Measurements from ENCODE around the gene ADGRB2.

The ADGRB2 gene

DNA sequence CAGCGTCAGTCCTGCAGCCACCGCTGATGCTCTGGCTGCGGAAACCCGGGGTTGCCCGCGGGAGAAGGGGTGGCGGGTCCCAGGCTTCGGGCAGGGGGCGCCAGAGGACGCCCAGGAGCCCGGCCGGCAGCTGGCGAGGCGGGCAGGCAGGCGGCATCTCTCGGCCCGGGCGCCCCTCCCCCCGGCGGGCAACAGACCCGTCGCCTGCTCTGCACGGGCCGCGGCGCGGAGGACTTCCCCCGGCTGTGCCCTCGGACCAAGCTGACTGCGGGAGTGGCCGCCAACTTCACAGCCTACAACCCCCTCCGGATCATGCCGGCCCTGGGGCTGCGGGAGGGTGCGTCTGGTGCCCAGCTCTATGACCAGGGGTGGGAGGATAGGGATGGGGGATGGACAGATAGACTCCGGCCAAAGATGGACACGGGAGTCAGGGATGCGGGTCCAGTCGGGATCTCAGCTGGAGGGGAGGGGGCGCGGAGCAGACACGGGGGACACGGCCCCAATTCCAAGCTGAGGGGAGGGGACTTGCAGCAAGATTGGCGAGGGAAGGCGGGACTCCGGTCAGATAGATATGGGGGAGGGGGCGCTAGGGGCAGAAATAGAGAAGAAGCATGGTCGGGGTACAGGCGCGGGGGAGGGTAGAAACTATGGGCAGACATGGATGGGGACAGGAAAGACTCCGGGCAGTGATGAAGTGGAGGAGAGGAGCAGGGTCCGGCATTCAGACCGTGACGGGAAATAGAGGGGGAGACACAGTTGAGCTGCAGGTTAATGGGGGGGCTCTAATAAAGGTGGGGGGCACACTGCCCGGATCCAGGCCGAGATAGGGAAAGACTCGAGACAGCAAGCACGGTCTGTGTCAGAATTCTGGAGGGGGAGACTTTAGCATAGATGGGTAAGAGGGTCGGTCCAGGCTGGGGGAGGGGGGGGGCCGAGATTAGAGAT, 1.1 kb downstream of the ADGRB2 start:
- Histone ChIP-seq H3K79me2 (ENCODE audit: control insufficient read depth, insufficient read depth, low read length) (peaks cover 1% of the 10 kb centered on the region), H2AK5ac (ENCODE audit: low read length) (no peak overlapping the region), H4K8ac (ENCODE audit: low read depth, low read length) (no peak overlapping the region), H3K18ac (ENCODE audit: low read length) (peak overlapping the region; percentile 54), H2BK5ac (ENCODE audit: low read length) (no peak overlapping the region), H2BK15ac (replicated peaks; ENCODE audit: low read depth) (no peak overlapping the region), H3K9ac (ENCODE audit: low read length) (peak overlapping the region; percentile 61), H2BK120ac (ENCODE audit: low read depth, low read length) (no peak overlapping the region), H3K56ac (ENCODE audit: low read length) (peak overlapping the region; percentile 78), H4K5ac (ENCODE audit: low read length) (no peak overlapping the region), H3K27ac (ENCODE audit: low read depth, low read length) (no peak overlapping the region), H3K36me3 (ENCODE audit: control insufficient read depth, insufficient read depth, low read length) (no peaks in the 10 kb centered on the region), H3K4me1 (ENCODE audit: control insufficient read depth, low read depth, low read length) (peaks cover 6% of the 10 kb centered on the region), H3K4ac (ENCODE audit: low read depth, low read length) (no peak overlapping the region), H3K27me3 (ENCODE audit: insufficient read depth, low read length, poor library complexity) (no peaks in the 10 kb centered on the region), H3K4me3 (ENCODE audit: low read length) (peak overlapping the region; percentile 17), H3K4me2 (ENCODE audit: low read length) (peak overlapping the region; percentile 79), H3K23ac (ENCODE audit: low read length) (peak overlapping the region; percentile 31), H3K79me1 (ENCODE audit: low read length) (peaks cover 2% of the 10 kb centered on the region)
- no CpG with 5 or more reads among the region's 60 CpGs for WGBS (ENCODE audit: extremely low coverage, insufficient coverage, low lambda C conversion rate)
- peak; percentile 82 for DNase-seq

DNA sequence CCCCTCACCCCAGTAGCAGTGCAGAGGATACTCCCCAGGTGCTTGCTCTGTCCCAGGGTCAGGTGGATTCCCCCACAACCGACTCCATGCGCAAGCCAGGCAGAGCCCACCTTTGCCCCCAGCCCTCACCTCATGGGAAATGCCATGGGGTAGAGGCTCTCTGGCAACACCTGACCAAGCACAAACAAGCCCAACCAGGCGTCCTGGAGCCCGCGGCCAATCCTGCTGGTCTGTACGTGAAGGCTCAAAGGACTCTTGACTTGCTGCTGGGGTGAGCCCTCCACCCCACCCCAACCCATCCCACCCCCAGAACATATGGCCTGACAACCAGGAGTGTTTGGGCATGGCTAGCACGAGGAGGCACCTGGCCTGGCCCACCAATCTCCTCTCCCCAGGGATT, 1.8 kb downstream of the ADGRB2 start:
- Histone ChIP-seq H4K5ac (ENCODE audit: low read length) (no peak overlapping the region), H3K27me3 (ENCODE audit: insufficient read depth, low read length, poor library complexity) (no peaks in the 10 kb centered on the region), H3K56ac (ENCODE audit: low read length) (no peak overlapping the region), H3K9ac (ENCODE audit: low read length) (no peak overlapping the region), H3K36me3 (ENCODE audit: control insufficient read depth, insufficient read depth, low read length) (no peaks in the 10 kb centered on the region), H3K4me2 (ENCODE audit: low read length) (no peak overlapping the region), H3K79me2 (ENCODE audit: control insufficient read depth, insufficient read depth, low read length) (peaks cover 1% of the 10 kb centered on the region), H2BK120ac (ENCODE audit: low read depth, low read length) (no peak overlapping the region), H3K18ac (ENCODE audit: low read length) (no peak overlapping the region), H3K4ac (ENCODE audit: low read depth, low read length) (no peak overlapping the region), H4K8ac (ENCODE audit: low read depth, low read length) (no peak overlapping the region), H3K4me3 (ENCODE audit: low read length) (no peak overlapping the region), H3K79me1 (ENCODE audit: low read length) (peaks cover 2% of the 10 kb centered on the region), H3K27ac (ENCODE audit: low read depth, low read length) (no peak overlapping the region), H3K23ac (ENCODE audit: low read length) (no peak overlapping the region), H2BK5ac (ENCODE audit: low read length) (no peak overlapping the region), H2AK5ac (ENCODE audit: low read length) (peak overlapping the region; percentile 28), H2BK15ac (replicated peaks; ENCODE audit: low read depth) (no peak overlapping the region), H3K4me1 (ENCODE audit: control insufficient read depth, low read depth, low read length) (peaks cover 6% of the 10 kb centered on the region)
- WGBS (ENCODE audit: extremely low coverage, insufficient coverage, low lambda C conversion rate), result no CpG with 5 or more reads among the region's 7 CpGs
- no peak for DNase-seq

GRCh38 chr1:31761883-31762282, 2.3 kb downstream of the ADGRB2 start:
- Histone ChIP-seq H2AK5ac (ENCODE audit: low read length) (peak overlapping the region; percentile 28), H2BK5ac (ENCODE audit: low read length) (no peak overlapping the region), H3K4me3 (ENCODE audit: low read length) (no peak overlapping the region), H3K18ac (ENCODE audit: low read length) (no peak overlapping the region), H3K79me1 (ENCODE audit: low read length) (peaks cover 2% of the 10 kb centered on the region), H2BK15ac (replicated peaks; ENCODE audit: low read depth) (no peak overlapping the region), H4K5ac (ENCODE audit: low read length) (no peak overlapping the region), H3K56ac (ENCODE audit: low read length) (no peak overlapping the region), H3K4ac (ENCODE audit: low read depth, low read length) (no peak overlapping the region), H3K23ac (ENCODE audit: low read length) (no peak overlapping the region), H3K4me2 (ENCODE audit: low read length) (no peak overlapping the region), H2BK120ac (ENCODE audit: low read depth, low read length) (no peak overlapping the region), H3K27ac (ENCODE audit: low read depth, low read length) (no peak overlapping the region), H3K36me3 (ENCODE audit: control insufficient read depth, insufficient read depth, low read length) (no peaks in the 10 kb centered on the region), H4K8ac (ENCODE audit: low read depth, low read length) (no peak overlapping the region), H3K79me2 (ENCODE audit: control insufficient read depth, insufficient read depth, low read length) (peaks cover 1% of the 10 kb centered on the region), H3K9ac (ENCODE audit: low read length) (no peak overlapping the region), H3K4me1 (ENCODE audit: control insufficient read depth, low read depth, low read length) (peaks cover 6% of the 10 kb centered on the region), H3K27me3 (ENCODE audit: insufficient read depth, low read length, poor library complexity) (no peaks in the 10 kb centered on the region)
- no CpG with 5 or more reads among the region's 6 CpGs for WGBS (ENCODE audit: extremely low coverage, insufficient coverage, low lambda C conversion rate)
- peak; percentile 39 for DNase-seq

DNA sequence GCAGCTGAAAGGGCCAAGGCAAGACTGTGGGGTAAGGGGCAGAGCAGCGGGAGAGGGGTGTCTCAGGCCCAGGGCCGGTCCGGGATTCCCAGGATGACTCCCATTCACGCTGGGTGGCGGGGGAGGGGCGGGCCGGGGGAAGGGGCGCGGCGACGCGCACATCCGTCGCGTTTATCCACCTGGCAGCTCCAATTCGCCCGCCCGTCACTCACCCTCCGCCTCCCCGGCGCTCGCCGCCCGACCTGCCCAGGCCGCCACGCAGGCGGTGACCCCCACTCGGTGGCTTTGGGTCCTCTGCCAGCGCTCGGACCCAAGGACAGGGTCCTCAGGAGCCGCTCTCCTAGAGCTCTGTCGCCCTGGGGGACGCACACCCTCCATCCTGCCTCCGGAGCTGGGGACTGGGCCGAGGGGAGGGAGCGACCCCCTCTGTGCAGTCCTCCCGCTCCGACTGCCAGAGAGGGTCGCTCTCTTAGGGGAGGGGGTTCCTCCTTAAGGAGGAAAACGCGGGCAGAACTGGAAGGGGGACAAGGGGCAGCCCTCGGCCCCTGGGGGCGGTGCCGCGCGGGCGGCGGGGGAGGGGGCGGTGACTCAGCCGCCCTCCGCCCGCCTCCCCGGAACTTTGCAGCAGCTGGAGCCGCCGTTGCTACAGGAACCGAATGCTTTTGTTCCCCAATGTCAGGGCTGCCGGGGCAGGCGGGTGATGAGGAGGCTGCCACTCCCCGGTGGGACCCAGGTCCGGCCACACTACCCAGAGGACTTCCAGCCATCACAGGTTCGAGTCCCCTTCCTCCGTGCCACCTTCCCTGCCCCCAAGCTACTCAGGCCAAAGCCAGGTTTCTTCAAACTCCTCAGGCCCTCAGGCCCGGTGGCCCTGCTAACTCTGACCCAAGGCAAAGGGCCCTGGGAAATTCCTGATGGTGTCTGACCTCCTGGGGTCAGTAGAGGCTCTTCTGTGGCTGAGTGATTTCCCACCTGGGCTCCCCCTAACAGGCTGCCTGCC, 3.4 kb downstream of the ADGRB2 start:
- Histone ChIP-seq H3K79me2 (ENCODE audit: control insufficient read depth, insufficient read depth, low read length) (peaks cover 1% of the 10 kb centered on the region), H2AK5ac (ENCODE audit: low read length) (no peak overlapping the region), H3K9ac (ENCODE audit: low read length) (peak overlapping the region; percentile 79), H4K8ac (ENCODE audit: low read depth, low read length) (no peak overlapping the region), H2BK15ac (replicated peaks; ENCODE audit: low read depth) (no peak overlapping the region), H2BK5ac (ENCODE audit: low read length) (peak overlapping the region; percentile 49), H3K36me3 (ENCODE audit: control insufficient read depth, insufficient read depth, low read length) (no peaks in the 10 kb centered on the region), H3K27ac (ENCODE audit: low read depth, low read length) (peak overlapping the region; percentile 55), H3K4ac (ENCODE audit: low read depth, low read length) (peak overlapping the region; percentile 45), H3K4me1 (ENCODE audit: control insufficient read depth, low read depth, low read length) (peaks cover 4% of the 10 kb centered on the region), H3K56ac (ENCODE audit: low read length) (peak overlapping the region; percentile 88), H3K27me3 (ENCODE audit: insufficient read depth, low read length, poor library complexity) (no peaks in the 10 kb centered on the region), H3K4me3 (ENCODE audit: low read length) (peak overlapping the region; percentile 58), H2BK120ac (ENCODE audit: low read depth, low read length) (no peak overlapping the region), H4K5ac (ENCODE audit: low read length) (no peak overlapping the region), H3K4me2 (ENCODE audit: low read length) (peak overlapping the region; percentile 83), H3K23ac (ENCODE audit: low read length) (no peak overlapping the region), H3K79me1 (ENCODE audit: low read length) (peaks cover 2% of the 10 kb centered on the region), H3K18ac (ENCODE audit: low read length) (peak overlapping the region; percentile 31)
- peak; percentile 81 for DNase-seq
- WGBS (ENCODE audit: extremely low coverage, insufficient coverage, low lambda C conversion rate), result no CpG with 5 or more reads among the region's 63 CpGs

GRCh38 chr1:31759298-31760023, 4.7 kb downstream of the ADGRB2 start:
- no peak overlapping the region for H3K4me2 ChIP-seq (ENCODE audit: low read length)
- no peak overlapping the region for H3K23ac ChIP-seq (ENCODE audit: low read length)
- no peak overlapping the region for H3K18ac ChIP-seq (ENCODE audit: low read length)
- H2BK5ac ChIP-seq (ENCODE audit: low read length), result no peak overlapping the region
- H4K5ac ChIP-seq (ENCODE audit: low read length), result no peak overlapping the region
- no peak overlapping the region for H4K8ac ChIP-seq (ENCODE audit: low read depth, low read length)
- WGBS (ENCODE audit: extremely low coverage, insufficient coverage, low lambda C conversion rate), result no CpG with 5 or more reads among the region's 10 CpGs
- H3K4me1 ChIP-seq (ENCODE audit: control insufficient read depth, low read depth, low read length), result peaks cover 4% of the 10 kb centered on the region
- no peak overlapping the region for H3K4ac ChIP-seq (ENCODE audit: low read depth, low read length)
- H3K36me3 ChIP-seq (ENCODE audit: control insufficient read depth, insufficient read depth, low read length), result no peaks in the 10 kb centered on the region
- no peak overlapping the region for H3K4me3 ChIP-seq (ENCODE audit: low read length)
- peaks cover 1% of the 10 kb centered on the region for H3K79me2 ChIP-seq (ENCODE audit: control insufficient read depth, insufficient read depth, low read length)
- H2BK15ac ChIP-seq (replicated peaks; ENCODE audit: low read depth), result no peak overlapping the region
- H3K27me3 ChIP-seq (ENCODE audit: insufficient read depth, low read length, poor library complexity), result no peaks in the 10 kb centered on the region
- H3K56ac ChIP-seq (ENCODE audit: low read length), result peak overlapping the region; percentile 77
- no peak overlapping the region for H2BK120ac ChIP-seq (ENCODE audit: low read depth, low read length)
- DNase-seq, result peak; percentile 53
- peak overlapping the region; percentile 37 for H2AK5ac ChIP-seq (ENCODE audit: low read length)
- peak overlapping the region; percentile 3 for H3K9ac ChIP-seq (ENCODE audit: low read length)
- H3K79me1 ChIP-seq (ENCODE audit: low read length), result peaks cover 2% of the 10 kb centered on the region
- H3K27ac ChIP-seq (ENCODE audit: low read depth, low read length), result no peak overlapping the region

Measured in mesendoderm (in vitro differentiated cells).